ENCODE results near the gene POMC.
"Not testable (repeated sequence)": the region's sequence is repeated elsewhere in the genome, so short reads cannot be mapped to it uniquely, and the experiment has no call there.

The POMC gene

GRCh38 chr2:25131253-25131566 is 37.2 kb downstream of the POMC start:
- DNase-seq, result no peak

- no peak for DNase-seq
Observed at GRCh38 chr2:25129901-25130520, 38.4 kb downstream of the POMC start.

- DNase-seq, result no peak
Observed at GRCh38 chr2:25127646-25128045, 40.7 kb downstream of the POMC start.

- not testable (repeated sequence) for DNase-seq
Observed at GRCh38 chr2:25127071-25127470, 41.3 kb downstream of the POMC start.

DNA sequence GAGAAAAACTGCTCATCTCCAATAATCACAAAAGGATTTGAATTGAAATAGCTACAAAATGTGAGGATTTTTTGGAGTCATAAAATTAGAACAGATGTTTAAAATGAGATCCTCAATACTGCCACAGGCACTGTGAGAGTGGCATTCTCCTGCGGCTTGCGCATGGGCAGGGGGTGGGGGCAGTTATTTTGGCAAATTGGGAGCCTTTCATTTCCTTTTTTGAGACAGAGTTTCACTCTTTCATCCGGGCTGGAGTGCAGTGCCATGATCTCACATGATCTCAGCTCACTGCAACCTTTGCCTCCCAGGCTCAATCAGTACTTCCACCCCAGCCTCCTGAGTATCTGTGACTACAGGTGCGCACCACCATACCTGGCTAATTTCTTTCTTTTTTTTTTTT is 42.4 kb downstream of the POMC start:
- no peak for DNase-seq

DNA sequence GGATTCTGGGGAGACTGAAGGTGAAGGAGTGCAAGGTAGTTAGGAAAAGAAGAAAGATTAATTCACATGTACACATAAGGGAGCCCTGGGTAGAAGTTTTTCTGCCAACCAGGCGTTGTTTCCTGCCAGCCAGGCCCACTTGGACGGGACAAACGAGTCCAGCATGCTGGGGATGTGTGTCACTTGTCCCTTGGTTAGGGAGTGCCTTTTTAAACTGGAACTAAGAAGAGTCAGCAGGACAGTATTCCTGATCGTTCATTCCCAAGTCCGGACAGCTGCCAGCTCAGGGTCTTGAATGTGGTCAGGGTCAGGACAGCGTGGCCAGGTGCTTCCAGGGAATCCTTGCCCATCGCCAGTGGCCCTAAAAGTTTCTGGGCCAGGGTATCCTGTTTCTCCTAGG is 43.2 kb downstream of the POMC start:
- DNase-seq, result no peak

DNA sequence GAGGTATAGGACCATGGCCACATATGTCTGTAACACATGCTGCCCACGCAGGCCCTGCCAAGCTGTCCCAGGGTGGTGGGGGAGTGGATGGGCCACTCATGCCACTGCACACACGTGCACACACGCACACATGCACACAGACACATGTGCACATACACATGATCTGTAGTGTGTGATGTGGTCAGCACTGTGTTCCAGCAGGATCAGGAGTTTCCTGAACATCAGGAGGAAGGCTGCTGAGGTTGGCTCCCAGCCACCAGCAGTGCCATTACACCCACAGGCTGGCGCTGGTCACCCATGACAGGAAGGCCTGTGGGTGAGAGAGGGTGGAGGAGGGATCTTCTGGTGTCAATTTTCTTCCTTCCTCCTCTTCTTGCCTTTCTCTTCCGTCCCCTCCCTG is 44.7 kb downstream of the POMC start:
- DNase-seq, result no peak

GRCh38 chr2:25122367-25122766 is 46.0 kb downstream of the POMC start:
- no peak for DNase-seq

GRCh38 chr2:25119263-25119662 is 49.1 kb downstream of the POMC start:
- DNase-seq, result no peak

DNA sequence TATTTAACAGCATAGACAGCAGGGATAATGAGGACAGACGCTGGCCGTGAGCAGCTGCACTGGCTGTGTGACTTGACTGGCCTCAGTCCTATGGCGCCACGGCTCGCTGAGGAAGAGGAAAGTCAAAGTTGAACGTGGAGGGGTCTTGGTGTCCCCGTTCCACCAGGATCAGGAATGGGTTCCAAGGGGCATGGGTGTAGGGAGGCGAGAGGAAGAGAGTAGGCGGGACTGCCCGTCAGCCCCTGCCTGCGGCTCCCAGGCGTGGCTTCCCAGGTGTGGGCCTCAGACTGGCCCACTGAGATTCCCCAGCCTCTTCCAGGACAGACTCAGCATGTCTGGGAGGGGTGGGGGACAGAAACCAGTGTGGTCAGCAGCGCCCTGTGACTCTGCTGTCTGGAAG is 51.4 kb downstream of the POMC start:
- no peak for DNase-seq

DNA sequence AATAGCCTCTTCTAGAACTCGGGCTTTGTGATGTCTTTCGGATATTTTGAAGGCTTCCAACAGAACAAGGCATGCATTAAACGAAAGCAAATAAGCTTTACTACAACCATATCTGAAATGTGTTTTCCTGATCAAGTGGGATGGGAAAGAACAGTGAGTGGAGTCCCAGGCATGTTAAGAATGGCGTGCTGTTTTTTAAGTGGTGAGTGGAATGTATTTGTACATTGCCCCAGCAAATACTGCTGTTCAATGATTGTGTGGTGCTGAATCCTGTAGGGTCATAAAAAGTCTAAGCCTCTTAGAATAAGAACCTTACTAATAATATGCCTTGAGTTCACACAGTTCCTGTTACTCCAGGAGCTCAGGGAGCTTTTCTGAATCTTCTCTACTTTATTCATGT is 52.5 kb downstream of the POMC start:
- no peak for DNase-seq

- DNase-seq, result no peak
Observed at GRCh38 chr2:25115249-25115883, 53.0 kb downstream of the POMC start.

DNA sequence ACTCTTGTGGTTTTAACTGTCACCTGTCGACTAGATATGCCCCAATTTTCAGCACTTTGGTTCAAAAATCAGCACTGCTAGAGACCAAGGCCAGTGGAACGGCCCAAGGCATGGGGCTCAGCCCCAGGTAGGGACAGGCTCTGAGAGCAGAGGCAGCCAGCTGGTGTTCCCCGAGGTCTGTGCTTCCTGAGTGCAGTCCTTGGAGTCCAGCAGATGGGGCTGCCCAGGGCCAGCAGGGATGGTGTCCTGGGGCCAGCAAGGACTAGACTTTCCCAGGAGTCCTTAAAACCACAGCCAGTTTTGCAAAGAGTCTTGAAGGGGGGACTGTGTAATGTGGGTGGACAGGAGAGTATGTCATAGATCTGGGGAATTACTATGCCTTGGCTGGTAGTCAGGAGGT is 56.3 kb downstream of the POMC start:
- no peak for DNase-seq

All from NCI-H524 treated with DMSO at 0.1 percent for 48 hours (cell line).